K562 (cell line): Measurements from ENCODE around the gene C10orf105. TPM values are rescaled to one million over a fixed set of nuclear protein-coding genes. Genes with fewer than 3 reads are reported as not detected.

Experiments
- CEBPB ChIP-seq: fragments of 450-650 bp; IDR thresholded peaks from 2 replicates; pipeline ENCODE4 v1.6.1; 2016; ENCODE audit warnings: missing genetic modification characterization, missing compliant biosample characterization
- CREB1 ChIP-seq, 2 experiments: sonication (generic) in 1 of 2; formaldehyde crosslinking in 1 of 2; IDR thresholded peaks; 2 replicates each; pipeline versions ENCODE4 v1.6.1 to v1.8.0; 2012 to 2022; ENCODE audit warnings: inconsistent platforms in 1 of 2, mild to moderate bottlenecking in 1 of 2, missing genetic modification reagents in 1 of 2, moderate library complexity in 1 of 2
- EHMT2 ChIP-seq: fragments of 450-650 bp; IDR thresholded peaks from 2 replicates; pipeline ENCODE4 v1.6.1; 2018; ENCODE audit warnings: antibody characterized with exemption
- ETS1 ChIP-seq: conservative IDR thresholded peaks from 2 replicates; pipeline ENCODE4 v1.6.1; 2011; ENCODE audit warnings: low read depth, mild to moderate bottlenecking, low read length; ENCODE audit not compliant: control insufficient read depth
- ETV1 ChIP-seq: fragments of 450-650 bp; conservative IDR thresholded peaks from 2 replicates; pipeline ENCODE4 v1.6.1; 2016; ENCODE audit warnings: missing genetic modification characterization, control low read depth, low read depth, missing compliant biosample characterization
- FOSL1 ChIP-seq: fragments of 200-800 bp; sonication (Bioruptor generic); conservative IDR thresholded peaks from 2 replicates; pipeline ENCODE4 v1.6.1; 2016; ENCODE audit warnings: missing genetic modification characterization, missing compliant biosample characterization
- GABPA ChIP-seq: fragments of 200-800 bp; sonication (Bioruptor generic); conservative IDR thresholded peaks from 2 replicates; pipeline ENCODE4 v1.6.1; 2016; ENCODE audit warnings: low read depth, missing genetic modification characterization, missing compliant biosample characterization
- GATA2 ChIP-seq: sonication (generic); formaldehyde crosslinking; IDR thresholded peaks from 2 replicates; pipeline ENCODE4 v1.4.0; 2020; ENCODE audit warnings: mild to moderate bottlenecking, missing genetic modification reagents
- HNRNPLL ChIP-seq: fragments of 200-400 bp; formaldehyde crosslinking; IDR thresholded peaks from 2 replicates; pipeline ENCODE4 v1.6.1; 2017; ENCODE audit warnings: low read length, low read depth, mild to moderate bottlenecking; ENCODE audit not compliant: poor library complexity, severe bottlenecking
- JUN ChIP-seq, 2 experiments: sonication (generic) in 1 of 2; formaldehyde crosslinking in 1 of 2; IDR thresholded peaks; 2 replicates each; pipeline versions ENCODE4 v1.6.1 to v1.8.0; 2012 to 2022; ENCODE audit warnings: borderline replicate concordance in 2 of 2, mild to moderate bottlenecking in 2 of 2, improper control_type of control experiment in 1 of 2, low read depth in 1 of 2, low read length in 1 of 2, missing genetic modification reagents in 1 of 2
- MAFF ChIP-seq: IDR thresholded peaks from 2 replicates; pipeline ENCODE4 v1.6.1; 2012; ENCODE audit warnings: low read length, improper control_type of control experiment
- MAFK ChIP-seq: IDR thresholded peaks from 2 replicates; pipeline ENCODE4 v1.6.1; 2011; ENCODE audit warnings: low read length, improper control_type of control experiment
- MCM2 ChIP-seq: fragments of 450-650 bp; IDR thresholded peaks from 2 replicates; pipeline ENCODE4 v1.6.1; 2017; ENCODE audit warnings: low read depth, mild to moderate bottlenecking
- MXI1 ChIP-seq: IDR thresholded peaks from 2 replicates; pipeline ENCODE4 v1.6.1; 2011; ENCODE audit warnings: low read depth, mild to moderate bottlenecking, improper control_type of control experiment, low read length
- NFE2 ChIP-seq: IDR thresholded peaks from 2 replicates; pipeline ENCODE4 v1.6.1; 2014; ENCODE audit warnings: antibody characterized with exemption, low read depth
- RHOXF2B ChIP-seq: fragments of 250-450 bp; sonication (Bioruptor Pico); conservative IDR thresholded peaks from 2 replicates; pipeline ENCODE4 v1.5.1; 2021
- SRSF9 ChIP-seq: fragments of 200-400 bp; formaldehyde crosslinking; IDR thresholded peaks from 2 replicates; pipeline ENCODE4 v1.6.1; 2017; ENCODE audit warnings: low read depth, low read length, borderline replicate concordance
- TCF3 ChIP-seq: sonication (generic); formaldehyde crosslinking; IDR thresholded peaks from 2 replicates; pipeline ENCODE4 v1.4.0; 2020; ENCODE audit warnings: mild to moderate bottlenecking, missing genetic modification reagents
- TEAD2 ChIP-seq: fragments of 450-650 bp; IDR thresholded peaks from 2 replicates; pipeline ENCODE4 v1.6.1; 2016; ENCODE audit warnings: missing genetic modification characterization, control low read depth, missing compliant biosample characterization
- ZNF134 ChIP-seq: fragments of 250-450 bp; sonication (Bioruptor Pico); conservative IDR thresholded peaks from 2 replicates; pipeline ENCODE4 v1.4.0; 2020
- polyA plus RNA-seq, 8 experiments: library from polyadenylated mRNA; depleted of rRNA in 4 of 8; stranded (reverse) in 5 of 8; unstranded in 3 of 8; fragments of >200 nt; fragmentation: Nextera tagmentation in 2 of 8; fragmentation: Illumina TruSeq in 1 of 8; extraction: Ambion mirVana in 2 of 8; extraction: Trizol in 1 of 8; gene quantifications; 2 replicates each; pipeline versions ENCODE4 v1.2.1 to v1.2.3, GENCODE V29; 2011 to 2014; ENCODE audit warnings: inconsistent platforms in 1 of 8, missing spikeins in 1 of 8
- total RNA-seq, 7 experiments: library from RNA; depleted of rRNA in 6 of 7; stranded (reverse); fragments of >200 nt in 6 of 7; fragmentation: Illumina TruSeq in 2 of 7; extraction: Trizol in 2 of 7; gene quantifications; 2 replicates each; pipeline versions ENCODE4 v1.2.1 to v1.2.3, GENCODE V29; 2011 to 2021; ENCODE audit warnings: low replicate concordance in 1 of 7
- TF ChIP-seq, protein P1 (sequence below), 2 experiments: IDR thresholded peaks in 1 of 2; conservative IDR thresholded peaks in 1 of 2; 2 replicates each; pipeline ENCODE4 v1.6.1; 2016; ENCODE audit warnings: low read depth in 2 of 2, mild to moderate bottlenecking in 1 of 2, missing compliant biosample characterization in 1 of 2, missing genetic modification characterization in 1 of 2, moderate library complexity in 1 of 2
- TF ChIP-seq, protein P2 (sequence below): sonication (generic); IDR thresholded peaks from 2 replicates; pipeline ENCODE4 v1.6.1; 2016

The C10orf105 gene
- total and polyA plus RNA-seq, 9 of the 15 experiments (the other 6 are each of a cell fraction or from before 2014, with no cell fraction given) = 0.03 to 0.25 (median 0.04) TPM; not detected in 3

DNA sequence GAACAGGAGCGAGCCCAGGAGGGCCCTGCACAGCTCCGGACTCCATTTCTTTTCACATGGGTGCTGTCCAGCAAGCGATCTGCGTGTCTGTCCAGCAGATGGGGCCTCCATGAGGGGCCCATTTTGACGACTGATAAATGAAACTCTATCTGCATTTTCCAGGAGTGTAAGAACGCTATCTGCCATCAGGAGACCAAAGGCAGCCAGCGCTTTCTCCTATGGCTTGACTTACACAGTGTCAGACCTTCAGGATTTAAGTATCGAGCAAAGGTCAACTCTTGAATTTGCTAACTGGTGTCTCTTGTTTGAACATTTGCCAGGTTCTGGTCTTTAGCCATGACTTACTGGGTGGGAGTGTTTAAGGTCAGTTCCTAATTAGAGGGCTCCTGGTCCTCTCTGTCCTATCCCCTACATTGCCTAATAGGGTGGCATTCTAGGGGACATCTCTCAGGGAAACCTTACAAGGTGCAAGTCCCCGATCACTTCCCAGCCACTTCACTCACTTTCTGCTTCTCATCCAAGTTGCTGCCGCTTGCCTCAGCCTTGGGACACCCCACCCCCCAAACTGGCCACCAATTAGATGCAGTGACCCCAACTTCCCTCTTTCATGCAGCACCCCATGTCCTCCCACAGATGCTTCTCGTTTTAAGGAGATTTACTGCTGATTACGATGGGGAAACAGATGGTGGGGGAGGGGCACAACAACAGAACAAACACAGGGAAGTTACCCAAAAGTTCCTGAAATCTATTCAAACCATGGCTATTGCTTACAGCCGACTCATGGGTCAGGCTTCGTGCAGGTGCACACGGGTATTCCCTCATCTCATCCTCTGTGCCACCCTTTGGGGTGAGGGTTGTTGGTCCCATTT lies 33.7 kb upstream of the C10orf105 start (continued):
- TF ChIP-seq CREB1 (IDR thresholded peaks at IDR 0.05) (no peak), CREB1 (CRISPR knock-in tag; IDR thresholded peaks at IDR 0.05) (0 out of 2 replicates have a peak, but pooled peaks have one; percentile 37), ZNF134 (CRISPR knock-in tag) (peak; percentile 15; the same call in 1 of the 2 replicates), GABPA (tag) (peak; percentile 47; the same call in 1 of the 2 replicates), RHOXF2B (CRISPR knock-in tag) (peak; percentile 35; the same call in 1 of the 2 replicates), MAFK (peak; percentile 23; the same call in 1 of the 2 replicates), ETS1 (no peak), HNRNPLL (no peak), JUN (IDR thresholded peaks at IDR 0.05; ENCODE audit: borderline replicate concordance, low read depth, low read length) (0 out of 2 replicates have a peak, but pooled peaks have one; percentile 3), JUN (CRISPR knock-in tag; IDR thresholded peaks at IDR 0.05; ENCODE audit: borderline replicate concordance) (peak; percentile 86; the same call in 1 of the 2 replicates), EHMT2 (peak; percentile 89), MXI1 (no peak), MCM2 (no peak), MAFF (peak; percentile 8; the same call in 1 of the 2 replicates), CEBPB (tag) (peak; percentile 90), SRSF9 (no peak), ETV1 (tag) (no peak), TCF3 (CRISPR knock-in tag) (peak; percentile 63), TEAD2 (tag) (no peak; the same call in 1 of the 2 replicates), FOSL1 (tag) (peak; percentile 66), NFE2 (peak; percentile 53; the same call in 1 of the 2 replicates), GATA2 (CRISPR knock-in tag) (peak; percentile 93)
- TF ChIP-seq, protein P1, sequence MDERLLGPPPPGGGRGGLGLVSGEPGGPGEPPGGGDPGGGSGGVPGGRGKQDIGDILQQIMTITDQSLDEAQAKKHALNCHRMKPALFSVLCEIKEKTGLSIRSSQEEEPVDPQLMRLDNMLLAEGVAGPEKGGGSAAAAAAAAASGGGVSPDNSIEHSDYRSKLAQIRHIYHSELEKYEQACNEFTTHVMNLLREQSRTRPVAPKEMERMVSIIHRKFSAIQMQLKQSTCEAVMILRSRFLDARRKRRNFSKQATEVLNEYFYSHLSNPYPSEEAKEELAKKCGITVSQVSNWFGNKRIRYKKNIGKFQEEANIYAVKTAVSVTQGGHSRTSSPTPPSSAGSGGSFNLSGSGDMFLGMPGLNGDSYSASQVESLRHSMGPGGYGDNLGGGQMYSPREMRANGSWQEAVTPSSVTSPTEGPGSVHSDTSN (CRISPR knock-in tag; IDR thresholded peaks at IDR 0.05; ENCODE audit: low read depth) = no peak
- TF ChIP-seq, protein P1 (tag; conservative IDR thresholded peaks at IDR 0.05; ENCODE audit: low read depth) = peak; percentile 83
- TF ChIP-seq, protein P2, sequence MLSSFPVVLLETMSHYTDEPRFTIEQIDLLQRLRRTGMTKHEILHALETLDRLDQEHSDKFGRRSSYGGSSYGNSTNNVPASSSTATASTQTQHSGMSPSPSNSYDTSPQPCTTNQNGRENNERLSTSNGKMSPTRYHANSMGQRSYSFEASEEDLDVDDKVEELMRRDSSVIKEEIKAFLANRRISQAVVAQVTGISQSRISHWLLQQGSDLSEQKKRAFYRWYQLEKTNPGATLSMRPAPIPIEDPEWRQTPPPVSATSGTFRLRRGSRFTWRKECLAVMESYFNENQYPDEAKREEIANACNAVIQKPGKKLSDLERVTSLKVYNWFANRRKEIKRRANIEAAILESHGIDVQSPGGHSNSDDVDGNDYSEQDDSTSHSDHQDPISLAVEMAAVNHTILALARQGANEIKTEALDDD = peak; percentile 32; the same call in 1 of the 2 replicates
